Lung (tissue), 12 donors: ENCODE measurements around the gene MUC5B. TPM values are rescaled to one million over a fixed set of nuclear protein-coding genes. Genes with fewer than 3 reads are reported as not detected.

Source experiments
- ATAC-seq: fragments of 200-7000 bp; cut with Tn5 transposase; one replicate; pipeline ENCODE4 v1.9.1; 2020; ENCODE audit warnings: moderate number of reproducible peaks; ENCODE audit not compliant: insufficient read depth, low FRiP score
- DNase-seq, 3 donors: peaks; one replicate each; pipeline ENCODE4 v3.0.0-alpha.2; 2013 to 2017
- H3K27ac ChIP-seq, 2 donors: one replicate each; pipeline ENCODE4 v1.5.1; 2013; ENCODE audit warnings: mild to moderate bottlenecking in 2 of 2, moderate library complexity in 2 of 2, control low read depth in 1 of 2, inconsistent platforms in 1 of 2, low read depth in 1 of 2, low read length in 1 of 2
- H3K27me3 ChIP-seq, 3 donors: one replicate each; pipeline ENCODE4 v1.5.1; 2013; ENCODE audit warnings: low read length in 2 of 3; ENCODE audit not compliant: control insufficient read depth in 3 of 3, insufficient read depth in 3 of 3
- H3K36me3 ChIP-seq, 4 donors: one replicate each; pipeline ENCODE4 v1.5.1; 2013; ENCODE audit warnings: low read length in 4 of 4, mild to moderate bottlenecking in 1 of 4, moderate library complexity in 1 of 4; ENCODE audit not compliant: control insufficient read depth in 4 of 4, insufficient read depth in 4 of 4
- H3K4me1 ChIP-seq, 5 donors: one replicate each; pipeline ENCODE4 v1.5.1; 2013; ENCODE audit warnings: low read length in 5 of 5, mild to moderate bottlenecking in 2 of 5, moderate library complexity in 1 of 5; ENCODE audit not compliant: control insufficient read depth in 5 of 5, insufficient read depth in 5 of 5
- H3K4me3 ChIP-seq: one replicate; pipeline ENCODE4 v1.5.1; 2013; ENCODE audit warnings: mild to moderate bottlenecking, control low read depth, moderate library complexity
- H3K9ac ChIP-seq, 2 donors: one replicate each; pipeline ENCODE4 v1.5.1; 2013; ENCODE audit warnings: low read length in 2 of 2, control low read depth in 1 of 2; ENCODE audit not compliant: insufficient read depth in 1 of 2
- H3K9me3 ChIP-seq, 4 donors: one replicate each; pipeline ENCODE4 v1.5.1; 2013; ENCODE audit warnings: low read length in 3 of 4, mild to moderate bottlenecking in 1 of 4, moderate library complexity in 1 of 4; ENCODE audit not compliant: control insufficient read depth in 4 of 4, insufficient read depth in 3 of 4
- WGBS, 2 donors: extraction: QIAGEN DNeasy Blood & Tissue Kit; methylation state at CpG; one replicate each; pipeline ENCODE4 v1.1.7; 2013; 5-methylcytosine and 5-hydroxymethylcytosine counted together
- polyA plus RNA-seq, 2 donors: library from polyadenylated mRNA; stranded (reverse); fragments of 200-250 nt; gene quantifications; one replicate each; pipeline ENCODE4 v1.2.1, GENCODE V29; 2013
- total RNA-seq, 2 donors: library from RNA; depleted of rRNA in 1 of 2; stranded (reverse); fragments of >200 nt in 1 of 2; gene quantifications; one replicate each; pipeline ENCODE4 v1.2.1, GENCODE V29; 2014 to 2021
- TF ChIP-seq, protein P1 (sequence below): IDR thresholded peaks from 2 replicates; pipeline ENCODE4 v1.5.1; 2012; ENCODE audit warnings: mild to moderate bottlenecking; ENCODE audit errors: control extremely low read depth, extremely low read depth
- donor health status: control.
- donor health status: control.
- donor health status: Bipolar disorder and iron deficiency.
- donor health status: healthy.
- donor health status: DM: yes; HTN: yes; CAD: no.

Gene MUC5B
- total and polyA plus RNA-seq, 4 donors, result 5.6 to 181 (median 28.2) TPM

GRCh38 chr11:1201395-1202153 lies 21.3 kb upstream of the MUC5B start:
- Histone ChIP-seq H3K9ac (no peak overlapping the region), H3K4me3 (no peak overlapping the region), H3K36me3 (no peaks in the 10 kb centered on the region), H3K9me3 (peaks cover 0 to 2% (median 0%) of the 10 kb centered on the region in 4 donors), H3K4me1 (no peaks in the 10 kb centered on the region), H3K27me3 (peaks cover 0 to 16% (median 5%) of the 10 kb centered on the region in 3 donors), H3K27ac (no peak overlapping the region)
- 93% methylated on average over 3 to 4 of the region's 4 CpGs for WGBS, 2 donors
- TF ChIP-seq, protein P1, sequence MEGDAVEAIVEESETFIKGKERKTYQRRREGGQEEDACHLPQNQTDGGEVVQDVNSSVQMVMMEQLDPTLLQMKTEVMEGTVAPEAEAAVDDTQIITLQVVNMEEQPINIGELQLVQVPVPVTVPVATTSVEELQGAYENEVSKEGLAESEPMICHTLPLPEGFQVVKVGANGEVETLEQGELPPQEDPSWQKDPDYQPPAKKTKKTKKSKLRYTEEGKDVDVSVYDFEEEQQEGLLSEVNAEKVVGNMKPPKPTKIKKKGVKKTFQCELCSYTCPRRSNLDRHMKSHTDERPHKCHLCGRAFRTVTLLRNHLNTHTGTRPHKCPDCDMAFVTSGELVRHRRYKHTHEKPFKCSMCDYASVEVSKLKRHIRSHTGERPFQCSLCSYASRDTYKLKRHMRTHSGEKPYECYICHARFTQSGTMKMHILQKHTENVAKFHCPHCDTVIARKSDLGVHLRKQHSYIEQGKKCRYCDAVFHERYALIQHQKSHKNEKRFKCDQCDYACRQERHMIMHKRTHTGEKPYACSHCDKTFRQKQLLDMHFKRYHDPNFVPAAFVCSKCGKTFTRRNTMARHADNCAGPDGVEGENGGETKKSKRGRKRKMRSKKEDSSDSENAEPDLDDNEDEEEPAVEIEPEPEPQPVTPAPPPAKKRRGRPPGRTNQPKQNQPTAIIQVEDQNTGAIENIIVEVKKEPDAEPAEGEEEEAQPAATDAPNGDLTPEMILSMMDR, result no peak
- ATAC-seq (no peak), DNase-seq (no peak)

DNA sequence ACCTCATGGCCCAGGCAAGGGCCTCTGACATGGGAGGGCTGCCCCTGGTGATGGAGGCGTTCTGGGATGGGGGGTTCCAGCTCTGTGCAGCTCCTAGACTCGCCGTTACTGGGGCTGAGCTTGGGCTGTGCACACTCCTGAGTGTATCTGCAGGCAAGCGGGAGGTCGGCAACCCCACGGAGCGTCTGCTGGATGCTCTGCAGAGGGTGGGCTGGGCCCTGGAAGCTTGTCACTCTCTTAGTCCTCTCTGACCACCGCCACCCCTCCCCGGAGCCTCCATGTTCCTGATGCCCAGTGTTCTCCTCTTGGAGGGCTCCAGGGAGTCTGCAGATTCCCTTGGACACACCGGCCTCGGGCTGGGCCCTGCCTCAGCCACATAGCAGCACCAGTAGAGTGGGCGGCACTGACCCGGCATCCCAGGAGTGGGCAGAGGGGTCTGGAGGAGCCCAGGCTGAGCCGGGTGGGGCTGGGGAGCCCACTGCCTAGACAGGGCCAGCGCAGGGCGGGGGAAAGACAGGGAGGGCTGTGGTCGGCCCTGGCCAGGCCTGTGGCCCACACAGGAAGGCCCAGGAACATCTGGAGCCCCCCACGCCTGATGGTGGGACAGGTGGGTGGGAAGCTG lies 20.6 kb upstream of the MUC5B start:
- 51 to 58% methylated on average over 18 of the region's 18 CpGs for WGBS, 2 donors
- peaks cover 0 to 9% (median 5%) of the 10 kb centered on the region in 3 donors for H3K27me3 ChIP-seq

GRCh38 chr11:1202776-1203504 lies 19.9 kb upstream of the MUC5B start:
- Histone ChIP-seq H3K9ac (no peak overlapping the region), H3K9me3 (no peaks in the 10 kb centered on the region), H3K4me3 (no peak overlapping the region), H3K36me3 (no peaks in the 10 kb centered on the region), H3K27ac (no peak overlapping the region), H3K27me3 (peaks cover 0 to 5% (median 5%) of the 10 kb centered on the region in 3 donors), H3K4me1 (no peaks in the 10 kb centered on the region)
- TF ChIP-seq, protein P1, result peak; percentile 73
- DNase-seq, result peak; percentile 41 to 59 (median 47)
- WGBS, 2 donors, result 22 to 23% methylated on average over 32 of the region's 32 CpGs
- ATAC-seq, result peak; percentile 69

More for the DNA sequence above, 20.6 kb upstream of the MUC5B start:
- DNase-seq, result peak in 1 of 3 donors; percentile 14
- Histone ChIP-seq H3K36me3 (no peaks in the 10 kb centered on the region), H3K27ac (no peak overlapping the region), H3K9ac (no peak overlapping the region), H3K4me3 (no peak overlapping the region), H3K4me1 (no peaks in the 10 kb centered on the region), H3K9me3 (peaks cover 0 to 1% (median 0%) of the 10 kb centered on the region in 4 donors)
- TF ChIP-seq, protein P1, result no peak
- no peak for ATAC-seq
